Vagina (tissue), 2 donors: Measurements from ENCODE around the gene UNC93B1.
"Not testable (repeated sequence)": the region's sequence is repeated elsewhere in the genome, so short reads cannot be mapped to it uniquely, and the experiment has no call there.

Experiments used
- POLR2A ChIP-seq, 2 donors: fragments of 450-650 bp; IDR thresholded peaks; one replicate each; pipeline ENCODE4 v1.6.1; 2017; ENCODE audit warnings: antibody characterized with exemption in 2 of 2, mild to moderate bottlenecking in 2 of 2, moderate library complexity in 2 of 2
- TF ChIP-seq, protein P1 (sequence below), 3 experiments: fragments of 450-650 bp in 2 of 3; fragments of 200-600 bp in 1 of 3; sonication (generic) in 1 of 3; IDR thresholded peaks; one replicate each; pipeline ENCODE4 v1.5.1; 2017 to 2019; ENCODE audit warnings: antibody characterized with exemption in 3 of 3, mild to moderate bottlenecking in 2 of 3, moderate library complexity in 2 of 3

DNA sequence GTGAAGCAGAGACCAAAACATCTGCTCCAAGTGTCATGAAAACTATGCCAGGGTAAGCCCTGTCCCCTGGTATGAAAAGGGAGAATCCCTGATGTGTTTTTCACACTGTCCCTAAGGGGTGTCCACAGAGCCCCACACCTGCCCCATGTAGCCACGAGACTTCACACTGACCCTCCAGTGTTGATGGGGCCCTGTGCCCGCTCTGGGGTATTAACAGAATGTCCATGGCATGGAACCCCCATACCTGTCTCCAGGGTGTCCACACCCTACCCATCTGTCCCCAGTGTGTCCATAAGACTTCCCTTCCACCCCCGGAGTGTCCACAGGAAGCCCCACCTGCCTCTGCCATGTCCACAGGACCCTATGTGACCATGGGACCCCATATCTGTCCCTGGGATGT is 8.8 kb downstream of the UNC93B1 start:
- TF ChIP-seq, protein P1, sequence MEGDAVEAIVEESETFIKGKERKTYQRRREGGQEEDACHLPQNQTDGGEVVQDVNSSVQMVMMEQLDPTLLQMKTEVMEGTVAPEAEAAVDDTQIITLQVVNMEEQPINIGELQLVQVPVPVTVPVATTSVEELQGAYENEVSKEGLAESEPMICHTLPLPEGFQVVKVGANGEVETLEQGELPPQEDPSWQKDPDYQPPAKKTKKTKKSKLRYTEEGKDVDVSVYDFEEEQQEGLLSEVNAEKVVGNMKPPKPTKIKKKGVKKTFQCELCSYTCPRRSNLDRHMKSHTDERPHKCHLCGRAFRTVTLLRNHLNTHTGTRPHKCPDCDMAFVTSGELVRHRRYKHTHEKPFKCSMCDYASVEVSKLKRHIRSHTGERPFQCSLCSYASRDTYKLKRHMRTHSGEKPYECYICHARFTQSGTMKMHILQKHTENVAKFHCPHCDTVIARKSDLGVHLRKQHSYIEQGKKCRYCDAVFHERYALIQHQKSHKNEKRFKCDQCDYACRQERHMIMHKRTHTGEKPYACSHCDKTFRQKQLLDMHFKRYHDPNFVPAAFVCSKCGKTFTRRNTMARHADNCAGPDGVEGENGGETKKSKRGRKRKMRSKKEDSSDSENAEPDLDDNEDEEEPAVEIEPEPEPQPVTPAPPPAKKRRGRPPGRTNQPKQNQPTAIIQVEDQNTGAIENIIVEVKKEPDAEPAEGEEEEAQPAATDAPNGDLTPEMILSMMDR (IDR thresholded peaks at IDR 0.05): not testable (repeated sequence)
- TF ChIP-seq POLR2A (IDR thresholded peaks at IDR 0.05): not testable (repeated sequence)
